ENCODE data around the gene EMP2. TPM values are rescaled to one million over a fixed set of nuclear protein-coding genes. Genes with fewer than 3 reads are reported as not detected.
"Not testable (repeated sequence)": the region's sequence is repeated elsewhere in the genome, so short reads cannot be mapped to it uniquely, and the experiment has no call there.

Gene EMP2
- total RNA-seq, 1 experiment from 2014 or later: not detected

GRCh38 chr16:10541366-10541765, 39.0 kb downstream of the EMP2 start:
- no peaks in the 10 kb centered on the region for H3K36me3 ChIP-seq (ENCODE audit: insufficient read depth, low read length)
- no peak overlapping the region for H3K4me3 ChIP-seq (ENCODE audit: low read length)
- no peaks in the 10 kb centered on the region for H3K4me1 ChIP-seq (ENCODE audit: low read length)
- no peaks in the 10 kb centered on the region for H3K27me3 ChIP-seq (ENCODE audit: low read length)
- DNase-seq: no peak
- no peaks in the 10 kb centered on the region for H3K9me2 ChIP-seq (replicated peaks; ENCODE audit: insufficient read depth, low read length)
- no peaks in the 10 kb centered on the region for H4K20me1 ChIP-seq (ENCODE audit: insufficient read depth, low read depth, low read length)
- no peaks in the 10 kb centered on the region for H3K9me3 ChIP-seq (ENCODE audit: low read length)
- H3K79me2 ChIP-seq (ENCODE audit: low read length): no peaks in the 10 kb centered on the region
- H3K4me2 ChIP-seq (ENCODE audit: low read depth, low read length, poor library complexity, severe bottlenecking): no peak overlapping the region
- H3K9ac ChIP-seq (ENCODE audit: low read length): no peak overlapping the region
- H2AFZ ChIP-seq (ENCODE audit: low read length): no peak overlapping the region
- H3K27ac ChIP-seq (ENCODE audit: low read length): no peak overlapping the region

- no peak for DNase-seq
- Histone ChIP-seq H4K20me1 (ENCODE audit: insufficient read depth, low read depth, low read length) (no peaks in the 10 kb centered on the region), H3K79me2 (ENCODE audit: low read length) (no peaks in the 10 kb centered on the region), H3K36me3 (ENCODE audit: insufficient read depth, low read length) (no peaks in the 10 kb centered on the region), H3K27ac (ENCODE audit: low read length) (no peak overlapping the region), H3K27me3 (ENCODE audit: low read length) (no peaks in the 10 kb centered on the region), H3K4me1 (ENCODE audit: low read length) (no peaks in the 10 kb centered on the region), H3K9me3 (ENCODE audit: low read length) (no peaks in the 10 kb centered on the region), H2AFZ (ENCODE audit: low read length) (no peak overlapping the region), H3K9me2 (replicated peaks; ENCODE audit: insufficient read depth, low read length) (no peaks in the 10 kb centered on the region), H3K9ac (ENCODE audit: low read length) (no peak overlapping the region), H3K4me3 (ENCODE audit: low read length) (no peak overlapping the region), H3K4me2 (ENCODE audit: low read depth, low read length, poor library complexity, severe bottlenecking) (no peak overlapping the region)
These were observed 40.6 kb downstream of the EMP2 start for GRCh38 chr16:10539793-10540192.

- no peak overlapping the region for H3K4me2 ChIP-seq (ENCODE audit: low read depth, low read length, poor library complexity, severe bottlenecking)
These were observed 41.2 kb downstream of the EMP2 start for GRCh38 chr16:10539236-10539635.

GRCh38 chr16:10538583-10538982, 41.8 kb downstream of the EMP2 start:
- no peak overlapping the region for H3K27ac ChIP-seq (ENCODE audit: low read length)
- no peak for DNase-seq
- no peaks in the 10 kb centered on the region for H3K9me2 ChIP-seq (replicated peaks; ENCODE audit: insufficient read depth, low read length)
- no peak overlapping the region for H3K4me3 ChIP-seq (ENCODE audit: low read length)
- no peaks in the 10 kb centered on the region for H3K9me3 ChIP-seq (ENCODE audit: low read length)
- no peaks in the 10 kb centered on the region for H3K27me3 ChIP-seq (ENCODE audit: low read length)
- no peak overlapping the region for H2AFZ ChIP-seq (ENCODE audit: low read length)
- H3K4me2 ChIP-seq (ENCODE audit: low read depth, low read length, poor library complexity, severe bottlenecking): no peak overlapping the region
- H3K79me2 ChIP-seq (ENCODE audit: low read length): no peaks in the 10 kb centered on the region
- no peak overlapping the region for H3K9ac ChIP-seq (ENCODE audit: low read length)
- no peaks in the 10 kb centered on the region for H4K20me1 ChIP-seq (ENCODE audit: insufficient read depth, low read depth, low read length)
- H3K36me3 ChIP-seq (ENCODE audit: insufficient read depth, low read length): no peaks in the 10 kb centered on the region
- no peaks in the 10 kb centered on the region for H3K4me1 ChIP-seq (ENCODE audit: low read length)

More at GRCh38 chr16:10539236-10539635, 41.2 kb downstream of the EMP2 start:
- Histone ChIP-seq H3K79me2 (ENCODE audit: low read length) (no peaks in the 10 kb centered on the region), H3K9ac (ENCODE audit: low read length) (no peak overlapping the region), H3K9me2 (replicated peaks; ENCODE audit: insufficient read depth, low read length) (no peaks in the 10 kb centered on the region), H4K20me1 (ENCODE audit: insufficient read depth, low read depth, low read length) (no peaks in the 10 kb centered on the region), H3K9me3 (ENCODE audit: low read length) (no peaks in the 10 kb centered on the region), H3K27me3 (ENCODE audit: low read length) (no peaks in the 10 kb centered on the region), H3K4me1 (ENCODE audit: low read length) (no peaks in the 10 kb centered on the region), H3K36me3 (ENCODE audit: insufficient read depth, low read length) (no peaks in the 10 kb centered on the region), H3K27ac (ENCODE audit: low read length) (no peak overlapping the region), H2AFZ (ENCODE audit: low read length) (no peak overlapping the region), H3K4me3 (ENCODE audit: low read length) (no peak overlapping the region)
- DNase-seq: no peak

GRCh38 chr16:10537946-10538345, 42.5 kb downstream of the EMP2 start:
- DNase-seq: no peak
- Histone ChIP-seq H3K36me3 (ENCODE audit: insufficient read depth, low read length) (no peaks in the 10 kb centered on the region), H3K79me2 (ENCODE audit: low read length) (no peaks in the 10 kb centered on the region), H3K4me3 (ENCODE audit: low read length) (no peak overlapping the region), H3K27ac (ENCODE audit: low read length) (no peak overlapping the region), H3K27me3 (ENCODE audit: low read length) (no peaks in the 10 kb centered on the region), H4K20me1 (ENCODE audit: insufficient read depth, low read depth, low read length) (no peaks in the 10 kb centered on the region), H3K4me1 (ENCODE audit: low read length) (no peaks in the 10 kb centered on the region), H3K4me2 (ENCODE audit: low read depth, low read length, poor library complexity, severe bottlenecking) (no peak overlapping the region), H2AFZ (ENCODE audit: low read length) (no peak overlapping the region), H3K9me3 (ENCODE audit: low read length) (no peaks in the 10 kb centered on the region), H3K9ac (ENCODE audit: low read length) (no peak overlapping the region), H3K9me2 (replicated peaks; ENCODE audit: insufficient read depth, low read length) (no peaks in the 10 kb centered on the region)

GRCh38 chr16:10536814-10537389, 43.5 kb downstream of the EMP2 start:
- H4K20me1 ChIP-seq (ENCODE audit: insufficient read depth, low read depth, low read length): no peaks in the 10 kb centered on the region
- no peak overlapping the region for H3K9ac ChIP-seq (ENCODE audit: low read length)
- H3K9me2 ChIP-seq (replicated peaks; ENCODE audit: insufficient read depth, low read length): no peaks in the 10 kb centered on the region
- H3K27me3 ChIP-seq (ENCODE audit: low read length): no peaks in the 10 kb centered on the region
- H3K4me3 ChIP-seq (ENCODE audit: low read length): no peak overlapping the region
- no peaks in the 10 kb centered on the region for H3K79me2 ChIP-seq (ENCODE audit: low read length)
- H2AFZ ChIP-seq (ENCODE audit: low read length): no peak overlapping the region
- H3K4me1 ChIP-seq (ENCODE audit: low read length): no peaks in the 10 kb centered on the region
- H3K4me2 ChIP-seq (ENCODE audit: low read depth, low read length, poor library complexity, severe bottlenecking): no peak overlapping the region
- no peak overlapping the region for H3K27ac ChIP-seq (ENCODE audit: low read length)
- no peak for DNase-seq
- no peaks in the 10 kb centered on the region for H3K9me3 ChIP-seq (ENCODE audit: low read length)
- H3K36me3 ChIP-seq (ENCODE audit: insufficient read depth, low read length): no peaks in the 10 kb centered on the region

GRCh38 chr16:10536328-10536727, 44.1 kb downstream of the EMP2 start:
- DNase-seq; H3K4me2 ChIP-seq (ENCODE audit: low read depth, low read length, poor library complexity, severe bottlenecking); H4K20me1 ChIP-seq (ENCODE audit: insufficient read depth, low read depth, low read length); H3K79me2 ChIP-seq (ENCODE audit: low read length); H3K9me2 ChIP-seq (replicated peaks; ENCODE audit: insufficient read depth, low read length); H2AFZ ChIP-seq (ENCODE audit: low read length); H3K9ac ChIP-seq (ENCODE audit: low read length); H3K27ac ChIP-seq (ENCODE audit: low read length); H3K27me3 ChIP-seq (ENCODE audit: low read length); H3K4me1 ChIP-seq (ENCODE audit: low read length); H3K9me3 ChIP-seq (ENCODE audit: low read length); H3K36me3 ChIP-seq (ENCODE audit: insufficient read depth, low read length); H3K4me3 ChIP-seq (ENCODE audit: low read length): not testable (repeated sequence)

- Histone ChIP-seq H2AFZ (ENCODE audit: low read length) (no peak overlapping the region), H3K27ac (ENCODE audit: low read length) (no peak overlapping the region), H3K4me1 (ENCODE audit: low read length) (no peaks in the 10 kb centered on the region), H3K9me3 (ENCODE audit: low read length) (no peaks in the 10 kb centered on the region), H3K9me2 (replicated peaks; ENCODE audit: insufficient read depth, low read length) (no peaks in the 10 kb centered on the region), H3K4me2 (ENCODE audit: low read depth, low read length, poor library complexity, severe bottlenecking) (no peak overlapping the region), H3K9ac (ENCODE audit: low read length) (no peak overlapping the region), H4K20me1 (ENCODE audit: insufficient read depth, low read depth, low read length) (no peaks in the 10 kb centered on the region), H3K79me2 (ENCODE audit: low read length) (no peaks in the 10 kb centered on the region), H3K27me3 (ENCODE audit: low read length) (no peaks in the 10 kb centered on the region), H3K36me3 (ENCODE audit: insufficient read depth, low read length) (no peaks in the 10 kb centered on the region), H3K4me3 (ENCODE audit: low read length) (no peak overlapping the region)
- no peak for DNase-seq
These were observed 44.9 kb downstream of the EMP2 start for GRCh38 chr16:10535461-10535860.

- H3K9ac ChIP-seq (ENCODE audit: low read length): no peak overlapping the region
- H3K4me1 ChIP-seq (ENCODE audit: low read length): no peaks in the 10 kb centered on the region
- H3K27me3 ChIP-seq (ENCODE audit: low read length): no peaks in the 10 kb centered on the region
- H3K27ac ChIP-seq (ENCODE audit: low read length): no peak overlapping the region
- no peaks in the 10 kb centered on the region for H4K20me1 ChIP-seq (ENCODE audit: insufficient read depth, low read depth, low read length)
- H3K9me3 ChIP-seq (ENCODE audit: low read length): no peaks in the 10 kb centered on the region
- no peaks in the 10 kb centered on the region for H3K36me3 ChIP-seq (ENCODE audit: insufficient read depth, low read length)
- DNase-seq: no peak
- no peak overlapping the region for H3K4me2 ChIP-seq (ENCODE audit: low read depth, low read length, poor library complexity, severe bottlenecking)
- no peak overlapping the region for H3K4me3 ChIP-seq (ENCODE audit: low read length)
- no peaks in the 10 kb centered on the region for H3K79me2 ChIP-seq (ENCODE audit: low read length)
- no peak overlapping the region for H2AFZ ChIP-seq (ENCODE audit: low read length)
- no peaks in the 10 kb centered on the region for H3K9me2 ChIP-seq (replicated peaks; ENCODE audit: insufficient read depth, low read length)
These were observed 45.6 kb downstream of the EMP2 start for GRCh38 chr16:10534748-10535147.
